GM21367 (cell line): ENCODE results near the gene TRAF3.

ENCODE experiments used
- ATAC-seq: cut with Tn5 transposase; IDR thresholded peaks from one replicate; pipeline ENCODE4 v1.9.1; 2021; ENCODE audit not compliant: unreplicated experiment

The TRAF3 gene

DNA sequence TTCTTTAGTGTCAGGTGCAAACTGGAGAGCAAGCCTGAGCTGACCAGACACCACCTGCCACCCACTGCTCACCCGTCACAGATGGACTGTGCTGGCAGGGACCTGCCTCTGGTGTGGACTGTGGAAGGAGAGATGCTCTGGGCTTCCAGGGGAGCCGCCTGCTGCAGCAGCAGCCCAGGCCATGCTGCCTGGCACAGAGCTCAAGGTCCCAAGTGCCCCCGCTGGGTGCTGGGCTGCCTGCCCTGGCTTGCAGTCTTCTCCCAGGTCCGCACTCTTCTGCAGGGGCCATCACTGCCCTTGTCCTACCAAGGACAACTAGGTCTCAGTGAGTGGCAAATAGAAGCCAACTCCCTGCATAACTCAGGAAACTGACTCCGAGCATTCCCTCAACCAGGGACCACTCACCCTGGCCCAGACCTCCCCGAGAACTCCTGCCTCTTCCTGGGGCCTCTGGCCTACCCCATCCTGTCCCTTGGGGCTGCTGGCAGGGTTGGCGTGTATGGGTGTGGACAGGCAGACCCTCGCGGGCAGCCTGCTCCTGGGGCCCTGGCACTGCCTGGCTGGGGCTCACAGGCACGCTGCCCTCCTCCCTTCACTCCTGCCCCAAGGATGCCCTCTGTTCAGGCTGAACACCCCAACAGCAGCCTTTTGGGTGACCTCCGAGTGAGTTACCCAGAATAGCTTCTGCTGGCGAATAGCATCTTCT is 154.5 kb downstream of the TRAF3 start:
- ATAC-seq: no peak

DNA sequence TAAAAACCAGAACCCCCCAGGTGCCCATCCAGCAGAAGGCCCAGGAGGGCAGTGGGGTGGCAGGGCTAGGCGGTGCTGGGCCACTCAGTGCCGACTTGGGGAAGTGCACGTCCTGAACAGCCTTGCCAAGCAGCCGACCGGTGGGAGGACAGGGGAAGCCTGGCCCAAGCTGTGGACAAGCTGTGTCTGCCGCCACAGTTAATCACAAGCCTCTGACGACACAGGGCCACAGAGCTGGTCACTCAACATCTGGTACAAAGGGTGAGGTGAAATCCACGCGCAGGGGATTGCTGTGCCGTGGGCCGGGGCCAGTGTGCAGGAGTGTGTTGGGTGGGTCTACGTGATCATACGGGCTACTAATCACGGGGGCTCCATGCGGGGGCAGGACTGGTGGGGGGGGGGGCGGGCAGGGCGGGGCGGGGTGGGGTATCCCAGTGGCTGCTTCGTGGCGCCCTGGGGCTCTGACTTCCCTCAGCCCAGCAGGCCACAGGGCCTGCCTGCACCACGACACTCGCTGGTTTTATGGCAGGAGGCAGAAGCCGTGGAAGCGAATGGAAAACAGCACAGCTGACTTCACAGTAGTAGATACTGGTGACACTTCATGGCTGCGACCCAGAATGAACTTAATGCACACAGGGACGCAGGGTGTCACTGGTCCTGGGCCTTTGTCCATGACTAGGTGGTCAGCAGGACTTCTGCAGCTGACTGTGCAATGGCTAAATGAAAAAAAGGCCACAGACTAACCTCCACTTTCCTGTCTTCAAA is 155.4 kb downstream of the TRAF3 start:
- ATAC-seq: no peak

DNA sequence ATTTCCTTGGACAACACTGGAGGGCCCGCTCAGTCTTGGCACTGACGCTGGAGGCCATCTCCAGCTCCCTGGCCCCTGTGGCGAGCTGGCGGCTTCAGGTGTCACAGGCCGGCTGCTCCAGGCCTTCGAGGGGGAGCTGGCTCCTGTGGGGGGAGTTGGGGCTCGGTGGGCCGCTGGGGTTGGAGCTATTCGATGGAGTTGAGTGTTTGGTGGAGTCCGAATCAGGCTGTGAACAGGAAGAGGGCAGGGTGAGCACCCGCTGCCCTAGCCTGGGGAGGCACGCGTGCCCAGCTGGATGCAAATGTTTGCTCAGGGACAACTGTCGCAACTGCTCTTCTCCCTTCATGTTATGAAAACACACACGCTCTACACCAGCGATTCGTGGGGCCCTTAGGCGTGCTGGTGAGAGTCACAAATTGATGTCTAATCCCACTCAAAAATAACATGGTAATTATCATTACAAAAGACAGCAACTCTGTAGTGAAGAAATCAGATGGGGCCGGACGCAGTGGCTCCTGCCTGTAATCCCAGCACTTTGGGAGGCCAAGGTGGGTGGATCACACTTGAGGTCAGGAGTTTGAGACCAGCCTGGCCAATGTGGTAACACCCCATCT is 156.5 kb downstream of the TRAF3 start:
- no peak for ATAC-seq

DNA sequence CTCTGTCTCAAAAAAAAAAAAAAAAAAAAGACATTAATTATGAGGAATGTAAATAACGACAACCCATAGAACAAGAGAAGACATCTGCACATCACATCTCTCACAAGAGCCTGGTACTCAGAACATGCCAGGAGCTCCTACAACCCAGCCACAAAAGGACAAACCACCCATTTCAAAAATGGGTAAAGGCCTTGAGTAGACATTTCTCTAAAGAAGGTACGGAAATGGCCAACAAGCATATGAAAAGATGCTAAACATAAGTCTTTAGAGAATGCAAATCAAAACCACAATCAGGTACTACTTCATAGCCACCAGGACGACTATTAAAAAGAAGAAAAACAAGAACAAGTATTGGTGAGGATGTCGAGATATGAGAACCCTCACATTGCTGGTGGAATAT is 158.5 kb downstream of the TRAF3 start:
- ATAC-seq: no peak

DNA sequence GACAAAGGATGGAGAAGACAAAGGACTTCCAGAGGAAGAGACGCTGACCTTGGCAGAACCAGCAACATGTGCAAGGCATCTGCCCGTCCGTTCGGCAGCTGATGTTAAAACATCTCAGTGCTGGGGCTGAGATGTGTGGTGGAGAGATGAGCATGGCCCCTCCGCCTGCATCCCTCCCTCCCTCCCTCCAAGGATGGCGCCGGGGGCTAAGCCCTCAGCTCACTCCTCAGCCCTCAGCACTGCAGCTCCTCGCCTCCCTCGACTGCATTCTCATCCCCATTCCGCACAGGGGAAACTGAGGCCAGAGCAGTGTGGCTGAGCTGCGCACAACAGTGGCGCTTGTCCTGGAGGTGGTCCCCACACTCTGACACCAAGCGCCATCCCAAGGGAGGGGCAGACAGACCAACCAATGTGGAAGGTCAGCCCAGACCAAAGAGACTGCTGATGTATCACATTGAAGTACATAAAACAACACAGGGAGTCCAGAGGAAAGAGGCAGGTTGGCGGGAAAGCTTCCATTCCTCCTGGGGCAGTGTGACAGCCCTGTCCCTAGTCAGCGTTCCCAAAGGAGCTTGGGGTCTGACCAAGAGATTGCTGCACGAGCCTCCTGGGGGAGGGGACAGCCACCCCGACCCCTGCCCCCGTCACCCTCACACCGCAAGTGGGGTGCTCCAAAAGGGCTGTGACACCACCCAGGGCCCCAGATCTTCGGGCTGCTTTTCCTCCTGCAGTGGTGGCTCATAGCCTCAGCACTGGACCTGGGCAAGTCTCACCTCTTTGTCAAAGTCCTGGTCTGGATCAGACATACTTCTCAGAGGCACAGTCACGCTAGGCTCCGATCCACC is 160.3 kb downstream of the TRAF3 start:
- ATAC-seq: no peak

DNA sequence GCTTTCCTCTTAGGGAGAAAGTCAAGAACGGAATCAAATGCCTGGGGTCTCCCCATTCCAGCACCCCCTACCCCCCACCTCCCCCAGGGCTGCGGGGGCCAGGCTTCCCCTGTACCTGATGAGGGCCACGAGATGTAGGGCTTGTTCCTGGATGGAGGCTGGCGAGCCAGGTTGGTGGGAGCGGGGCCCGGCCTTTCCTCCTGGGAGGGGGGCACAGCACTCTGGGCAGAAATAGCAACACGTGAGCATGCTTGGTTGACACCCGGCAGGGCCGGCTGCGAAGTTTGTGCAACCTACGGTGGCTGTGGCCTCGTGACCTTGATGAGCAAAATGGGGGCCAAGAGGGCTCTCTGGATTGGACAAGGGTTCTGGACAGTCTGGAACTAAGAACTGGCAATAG is 160.9 kb downstream of the TRAF3 start:
- no peak for ATAC-seq

DNA sequence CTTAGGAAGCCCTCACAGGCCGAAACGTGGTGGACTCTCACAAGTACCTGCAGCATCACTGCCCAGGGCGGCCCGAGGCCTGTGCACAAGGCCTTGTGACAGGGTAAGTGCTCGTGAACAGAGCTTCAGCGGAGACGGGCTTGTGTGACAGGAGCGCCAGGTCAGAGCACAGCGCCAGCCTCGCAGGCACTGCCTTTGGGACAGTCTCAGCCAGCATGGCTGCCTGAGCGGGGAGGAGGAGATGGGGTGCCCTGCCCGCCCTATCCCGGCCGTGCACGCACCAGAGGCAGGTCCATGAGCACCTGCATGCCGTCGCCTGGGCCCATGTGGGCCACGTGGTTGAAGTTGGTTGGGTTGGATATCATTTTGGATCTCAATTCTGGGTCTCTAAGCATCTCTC is 162.1 kb downstream of the TRAF3 start:
- ATAC-seq: no peak

DNA sequence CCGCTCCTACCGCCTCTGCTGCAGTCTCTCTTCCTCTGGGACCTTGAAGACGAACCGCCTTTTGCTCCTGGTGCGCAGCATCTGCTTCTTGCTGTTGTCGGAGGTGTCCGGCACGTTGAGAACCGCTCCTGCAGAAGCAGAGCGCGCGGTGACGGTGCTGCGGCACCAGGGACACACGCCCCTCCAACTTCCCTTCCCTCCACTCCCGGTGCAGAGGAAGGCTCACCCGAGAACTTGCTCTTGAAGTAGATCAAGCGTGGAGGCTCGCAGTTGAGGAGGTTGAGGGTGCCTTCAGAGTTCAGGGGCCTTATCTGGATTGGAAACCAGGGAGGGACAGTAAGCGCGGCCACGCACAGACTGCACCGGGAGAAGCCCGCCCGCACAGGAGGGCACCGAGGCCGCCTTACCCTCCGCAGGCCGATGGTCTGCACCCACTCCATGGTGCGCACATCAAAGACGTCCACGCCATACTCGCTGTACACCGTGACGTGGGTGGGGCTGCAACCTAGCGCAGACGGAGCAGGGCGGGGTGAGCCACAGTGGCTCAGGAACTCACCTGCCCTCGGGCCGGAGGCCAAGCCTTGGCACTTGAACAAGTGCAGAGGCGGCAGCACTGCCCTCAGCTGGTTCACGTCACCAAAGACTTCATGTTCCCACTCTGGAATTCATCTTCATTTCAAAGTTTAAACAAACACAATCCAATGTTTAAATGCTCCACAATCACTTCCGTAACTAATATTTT is 162.7 kb downstream of the TRAF3 start:
- no peak for ATAC-seq

DNA sequence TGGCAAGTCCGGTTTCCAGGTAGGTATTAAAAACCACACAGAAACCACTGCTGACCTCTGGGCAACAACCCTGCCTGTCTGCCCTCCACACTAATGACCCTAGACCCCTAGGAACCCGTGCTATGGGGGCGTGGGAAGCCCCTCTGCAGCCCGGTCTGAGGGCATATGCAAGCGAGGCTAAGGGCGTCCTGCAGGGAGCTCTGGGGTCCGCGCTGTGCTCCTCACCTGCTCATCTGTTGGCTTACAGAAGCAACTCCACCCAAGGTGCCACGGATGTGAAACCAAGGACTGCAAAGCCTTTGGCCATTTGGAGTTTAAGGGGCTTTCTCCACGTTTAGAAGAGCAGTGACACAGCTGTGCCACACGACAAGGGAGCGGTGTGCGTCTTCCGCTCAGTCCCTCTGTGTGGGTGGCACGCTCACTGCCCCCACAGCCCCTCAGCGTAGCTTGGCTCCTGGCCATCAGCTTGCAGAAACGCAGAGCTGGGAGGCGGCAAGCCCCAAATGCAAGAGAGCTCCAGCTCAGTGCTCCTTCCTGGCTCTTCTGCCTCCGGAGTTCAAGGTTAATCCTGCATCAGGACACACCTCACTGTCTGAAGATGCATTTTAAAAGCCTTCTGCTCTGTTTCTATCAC is 163.6 kb downstream of the TRAF3 start:
- no peak for ATAC-seq

DNA sequence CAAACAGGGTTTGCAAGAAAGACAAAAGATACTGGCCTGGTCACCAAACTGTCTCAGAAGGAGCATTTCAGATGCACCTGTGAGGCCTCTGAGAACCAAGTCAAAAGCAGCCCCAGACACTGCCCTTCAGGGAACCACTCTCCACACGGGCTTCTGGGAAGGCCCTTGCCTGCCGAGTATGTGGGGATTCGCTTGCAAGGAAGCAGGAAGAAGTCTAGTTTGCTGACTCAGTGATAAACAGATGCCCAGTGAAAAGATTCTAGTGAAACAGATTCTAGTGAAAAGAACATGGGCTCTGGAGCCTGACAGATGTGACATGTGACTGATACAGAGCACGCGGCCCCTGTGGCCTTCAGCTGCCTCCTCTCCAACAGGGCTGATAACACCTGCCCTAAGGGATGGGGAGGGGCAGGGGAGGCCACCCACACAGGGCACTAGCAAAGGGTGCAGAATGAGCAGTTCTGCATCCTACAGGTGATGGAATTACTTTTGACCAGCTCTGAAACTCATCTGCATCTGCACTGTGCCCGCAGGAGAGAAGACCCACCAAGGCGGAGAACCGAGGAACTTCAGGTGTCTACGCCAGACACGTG is 164.3 kb downstream of the TRAF3 start:
- no peak for ATAC-seq

DNA sequence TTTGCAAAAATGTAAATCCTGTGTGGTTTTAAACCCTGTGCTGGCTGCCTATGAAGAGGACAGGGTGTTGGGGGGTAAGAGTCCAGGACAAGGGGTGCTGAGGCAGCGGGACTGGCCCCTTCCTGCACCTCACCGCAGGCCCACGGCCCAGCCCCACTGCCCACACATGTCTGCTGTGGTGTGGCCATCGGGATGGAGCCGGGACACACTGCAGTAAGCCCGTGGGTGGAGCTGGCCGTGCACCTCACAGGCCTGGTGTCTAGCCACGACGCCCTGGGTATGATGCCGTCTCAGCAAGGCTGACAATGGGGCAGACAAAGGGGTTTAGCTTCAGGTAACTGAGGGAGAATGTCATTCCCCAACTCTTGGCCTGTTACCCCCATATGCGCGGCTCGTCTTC is 164.8 kb downstream of the TRAF3 start:
- no peak for ATAC-seq

DNA sequence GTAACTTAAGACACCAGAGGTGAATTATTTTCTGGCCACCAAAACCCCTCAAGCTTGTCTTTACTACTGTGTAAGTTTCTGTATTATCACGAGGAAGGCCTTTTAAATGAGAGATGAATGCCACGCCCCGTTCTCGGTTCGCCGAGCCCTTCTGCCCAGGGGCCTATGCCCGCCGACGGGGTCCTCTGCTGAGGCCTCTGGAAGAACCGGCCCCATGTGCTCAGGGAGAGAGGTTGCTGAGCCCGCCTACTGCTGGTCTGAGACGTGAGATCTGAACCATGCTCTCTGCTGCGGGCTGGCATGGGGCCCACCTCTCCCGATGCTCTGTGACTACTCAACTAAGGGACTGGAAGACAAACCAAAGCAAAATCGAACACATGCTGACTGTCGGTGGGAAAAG is 166.2 kb downstream of the TRAF3 start:
- no peak for ATAC-seq

DNA sequence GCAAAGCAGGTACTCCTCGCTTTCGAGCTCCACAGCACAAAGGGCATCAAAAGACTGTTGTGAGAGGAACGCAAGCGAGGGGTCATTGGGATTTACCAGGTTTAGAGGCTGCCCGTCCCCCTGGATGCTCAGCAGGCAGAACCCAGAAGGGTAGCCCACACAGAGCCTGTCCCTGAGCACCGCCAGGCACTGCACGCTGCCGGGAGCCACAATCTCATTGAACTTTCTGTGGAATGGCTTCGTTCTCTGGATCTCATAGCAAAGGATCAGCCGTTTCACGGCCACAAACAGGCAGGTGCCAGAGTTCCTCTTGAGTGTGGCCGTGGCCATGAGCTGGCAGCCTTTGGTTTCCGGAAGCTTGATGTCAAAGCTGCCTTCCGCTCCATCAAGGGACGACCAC is 166.7 kb downstream of the TRAF3 start:
- no peak for ATAC-seq

DNA sequence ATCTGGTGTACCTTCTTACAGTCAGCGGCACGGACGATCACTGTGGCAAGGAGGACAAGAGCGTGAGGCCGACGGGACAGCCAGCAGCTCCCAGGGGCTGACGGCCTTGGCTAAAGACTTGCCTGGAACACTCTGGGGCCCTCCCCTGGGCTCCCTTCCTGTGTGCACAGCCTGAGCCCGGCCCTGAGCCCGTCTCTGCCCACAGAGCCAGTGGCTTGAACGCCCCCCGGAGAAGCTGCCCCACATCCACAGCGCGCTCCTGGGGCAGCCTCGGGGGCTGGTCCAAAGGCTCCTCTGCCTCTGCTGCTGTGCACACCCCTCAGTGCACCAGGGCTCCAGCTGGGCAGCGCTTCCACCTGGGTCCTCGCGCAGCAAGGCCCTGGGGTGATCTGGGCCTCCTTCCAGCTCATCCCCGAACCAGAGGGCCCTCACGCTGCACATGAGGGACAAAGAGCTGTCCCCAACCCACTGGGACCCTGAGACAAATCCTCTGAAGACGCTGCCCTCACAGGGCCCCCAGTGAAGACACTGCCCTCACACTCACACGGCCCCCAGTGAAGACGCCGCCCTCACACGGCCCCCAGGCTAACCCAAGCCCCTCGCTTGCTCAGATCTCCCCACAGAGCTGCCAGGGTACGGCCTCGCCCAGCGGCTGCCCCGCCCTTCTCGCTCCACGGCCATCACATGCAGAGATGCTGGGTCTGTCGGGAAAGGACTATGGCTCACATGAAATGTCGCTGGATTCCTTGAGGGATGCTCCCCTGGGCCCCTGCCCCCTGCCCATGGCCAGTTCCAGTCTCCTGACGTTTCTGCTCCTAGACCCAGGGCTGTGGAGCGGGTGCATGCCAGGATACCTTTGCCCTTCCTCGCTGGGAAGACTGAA is 167.4 kb downstream of the TRAF3 start:
- no peak for ATAC-seq

DNA sequence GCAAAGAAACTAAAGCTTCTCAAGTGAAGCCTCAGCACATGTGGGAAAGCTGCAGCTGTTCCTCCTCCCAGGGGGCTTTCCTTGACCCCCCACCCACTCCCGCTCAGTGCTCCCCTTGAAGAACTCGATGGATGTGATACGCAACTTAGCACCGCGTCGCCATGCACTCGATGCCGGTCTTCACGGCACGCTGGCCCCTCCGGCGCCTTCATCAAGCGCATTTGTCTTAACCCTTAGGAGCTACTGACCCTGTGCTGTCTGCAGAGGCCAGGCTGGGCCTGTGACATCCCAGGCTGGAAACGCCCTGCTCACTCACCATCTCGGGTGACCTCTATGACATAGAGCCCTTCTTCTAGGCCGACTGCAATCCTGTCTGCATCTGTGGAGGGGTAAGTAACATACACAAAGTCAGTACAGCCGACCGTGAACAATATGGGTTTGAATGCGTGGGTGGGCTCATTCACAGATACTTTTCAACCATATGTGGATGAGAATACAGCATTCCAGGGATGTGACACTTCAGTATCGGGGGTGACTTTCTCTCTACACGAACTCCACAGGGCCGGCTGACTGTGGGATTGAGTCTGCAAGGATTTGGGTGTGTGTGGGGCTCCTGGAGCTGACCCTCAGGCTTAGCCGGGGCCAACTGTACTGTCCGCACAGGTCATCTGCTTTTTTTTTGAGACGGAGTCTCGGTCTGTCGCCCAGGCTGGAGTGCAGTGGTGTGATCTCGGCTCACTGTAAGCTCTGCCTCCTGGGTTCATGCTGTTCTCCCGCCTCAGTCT is 168.3 kb downstream of the TRAF3 start:
- no peak for ATAC-seq

DNA sequence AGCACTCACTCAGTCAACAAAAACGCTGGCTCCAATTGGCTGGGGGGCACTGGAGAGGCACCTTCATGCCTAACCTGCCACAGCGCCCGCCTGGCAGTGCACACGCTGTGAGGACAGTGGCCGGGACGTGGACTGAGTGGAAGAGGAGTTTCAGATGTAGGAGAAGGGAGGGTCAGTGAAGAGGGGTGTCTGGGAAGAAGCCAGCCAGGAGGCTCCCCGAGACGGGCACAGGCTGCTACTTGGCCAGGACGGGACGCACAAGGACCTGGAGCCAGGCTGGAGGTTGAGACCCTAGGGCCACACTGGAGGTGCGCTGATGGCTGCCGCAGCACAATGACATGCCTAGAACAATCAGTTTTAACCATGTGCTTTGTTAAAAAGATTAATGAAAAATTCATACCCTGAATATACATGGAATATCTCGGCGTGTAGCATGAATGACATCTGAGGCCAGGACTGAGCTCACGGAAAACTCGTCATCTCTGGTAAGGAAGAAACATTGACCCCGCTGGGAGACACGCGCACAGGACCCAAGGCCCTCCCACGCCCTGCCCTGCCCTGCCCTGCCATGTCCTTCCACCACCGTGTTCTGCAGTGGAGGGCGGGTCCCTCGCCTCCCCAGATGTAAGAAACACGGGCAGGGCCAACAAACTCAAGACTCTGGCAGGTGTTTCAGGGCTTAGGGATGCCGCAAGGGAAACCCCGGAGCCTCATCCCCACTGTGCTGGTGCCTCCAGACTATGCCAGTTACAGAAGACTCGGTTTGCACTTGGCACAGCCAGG is 170.3 kb downstream of the TRAF3 start:
- no peak for ATAC-seq

DNA sequence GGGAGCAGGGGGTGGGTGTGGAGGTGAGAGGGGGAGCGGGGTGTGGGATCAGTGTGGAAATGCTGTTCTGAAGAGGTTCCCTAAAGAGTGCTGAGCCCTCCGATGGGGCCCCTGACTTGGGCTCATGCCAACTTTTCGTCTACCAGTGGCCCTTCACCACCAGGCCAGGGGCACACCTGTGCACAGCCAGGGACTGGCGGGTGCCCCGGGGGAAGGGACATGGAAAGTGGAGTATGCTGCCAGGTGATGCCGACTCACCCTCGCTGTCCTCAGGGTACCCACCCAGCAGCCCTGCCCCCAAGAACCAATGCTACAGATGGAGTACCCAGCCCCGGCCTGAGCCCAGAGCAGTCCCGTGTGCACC is 171.4 kb downstream of the TRAF3 start:
- no peak for ATAC-seq
